ENCODE results near the gene TDP2.

- TF ChIP-seq, protein P1, sequence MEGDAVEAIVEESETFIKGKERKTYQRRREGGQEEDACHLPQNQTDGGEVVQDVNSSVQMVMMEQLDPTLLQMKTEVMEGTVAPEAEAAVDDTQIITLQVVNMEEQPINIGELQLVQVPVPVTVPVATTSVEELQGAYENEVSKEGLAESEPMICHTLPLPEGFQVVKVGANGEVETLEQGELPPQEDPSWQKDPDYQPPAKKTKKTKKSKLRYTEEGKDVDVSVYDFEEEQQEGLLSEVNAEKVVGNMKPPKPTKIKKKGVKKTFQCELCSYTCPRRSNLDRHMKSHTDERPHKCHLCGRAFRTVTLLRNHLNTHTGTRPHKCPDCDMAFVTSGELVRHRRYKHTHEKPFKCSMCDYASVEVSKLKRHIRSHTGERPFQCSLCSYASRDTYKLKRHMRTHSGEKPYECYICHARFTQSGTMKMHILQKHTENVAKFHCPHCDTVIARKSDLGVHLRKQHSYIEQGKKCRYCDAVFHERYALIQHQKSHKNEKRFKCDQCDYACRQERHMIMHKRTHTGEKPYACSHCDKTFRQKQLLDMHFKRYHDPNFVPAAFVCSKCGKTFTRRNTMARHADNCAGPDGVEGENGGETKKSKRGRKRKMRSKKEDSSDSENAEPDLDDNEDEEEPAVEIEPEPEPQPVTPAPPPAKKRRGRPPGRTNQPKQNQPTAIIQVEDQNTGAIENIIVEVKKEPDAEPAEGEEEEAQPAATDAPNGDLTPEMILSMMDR (IDR thresholded peaks at IDR 0.05) = no peak
- no peak for TF ChIP-seq EP300 (IDR thresholded peaks at IDR 0.05)
These were observed 23.3 kb upstream of the TDP2 start for GRCh38 chr6:24689964-24690363.
